Ishikawa (cell line): ENCODE data around the gene FAHD1.

Source experiments
- CREB1 ChIP-seq: IDR thresholded peaks from 2 replicates; pipeline ENCODE4 v1.6.1; 2012; ENCODE audit warnings: low read depth
- EGR1 ChIP-seq: IDR thresholded peaks from 2 replicates; pipeline ENCODE4 v1.6.1; 2012
- FOXM1 ChIP-seq: IDR thresholded peaks from 2 replicates; pipeline ENCODE4 v1.6.1; 2012; ENCODE audit warnings: low read depth, borderline replicate concordance
- NFIC ChIP-seq: IDR thresholded peaks from 2 replicates; pipeline ENCODE4 v1.6.1; 2012
- RAD21 ChIP-seq: IDR thresholded peaks from 2 replicates; pipeline ENCODE4 v1.6.1; 2012; ENCODE audit warnings: low read depth
- REST ChIP-seq: IDR thresholded peaks from 2 replicates; pipeline ENCODE4 v1.6.1; 2012; ENCODE audit warnings: low read depth, mild to moderate bottlenecking
- TCF12 ChIP-seq: IDR thresholded peaks from 2 replicates; pipeline ENCODE4 v1.6.1; 2012; ENCODE audit warnings: low read depth
- TEAD4 ChIP-seq: IDR thresholded peaks from 2 replicates; pipeline ENCODE4 v1.6.1; 2012
- ZBTB7A ChIP-seq: IDR thresholded peaks from 2 replicates; pipeline ENCODE4 v1.6.1; 2012; ENCODE audit warnings: low read depth
- TF ChIP-seq, protein P1 (sequence below): IDR thresholded peaks from 2 replicates; pipeline ENCODE4 v1.6.1; 2012

- TF ChIP-seq RAD21 (peak; percentile 17; the same call in 1 of the 2 replicates), FOXM1 (no peak), REST (no peak), TEAD4 (no peak), CREB1 (no peak), TCF12 (no peak), ZBTB7A (no peak), EGR1 (no peak), NFIC (no peak)
- TF ChIP-seq, protein P1, sequence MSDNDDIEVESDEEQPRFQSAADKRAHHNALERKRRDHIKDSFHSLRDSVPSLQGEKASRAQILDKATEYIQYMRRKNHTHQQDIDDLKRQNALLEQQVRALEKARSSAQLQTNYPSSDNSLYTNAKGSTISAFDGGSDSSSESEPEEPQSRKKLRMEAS: no peak
Observed at GRCh38 chr16:1823821-1824220, 3.2 kb upstream of the FAHD1 start.
